Kidney (tissue), 14 donors: ENCODE measurements around the gene PGBD5. TPM values are rescaled to one million over a fixed set of nuclear protein-coding genes. Genes with fewer than 3 reads are reported as not detected.

Source experiments
- DNase-seq, 5 donors: peaks; one replicate each; pipeline ENCODE4 v3.0.0-alpha.2; 2013 to 2020
- FAIRE-seq: peaks from 2 replicates; lab custom pipeline; 2012; peaks lifted over from hg19 to GRCh38; lab: Jason Lieb, UNC
- H3K27ac ChIP-seq, 2 donors: one replicate each; pipeline ENCODE4 v1.7.0; 2013; ENCODE audit warnings: low read depth in 2 of 2, low read length in 2 of 2, inconsistent platforms in 1 of 2
- H3K27me3 ChIP-seq: one replicate; pipeline ENCODE4 v1.7.1; 2013; ENCODE audit warnings: low read length, inconsistent platforms; ENCODE audit not compliant: control insufficient read depth, insufficient read depth
- H3K36me3 ChIP-seq, 3 donors: one replicate each; pipeline versions ENCODE4 v1.7.0 to v1.7.1; 2013; ENCODE audit warnings: low read length in 3 of 3, control low read depth in 1 of 3, inconsistent platforms in 1 of 3; ENCODE audit not compliant: insufficient read depth in 3 of 3, control insufficient read depth in 2 of 3
- H3K4me1 ChIP-seq, 3 donors: one replicate each; pipeline versions ENCODE4 v1.7.0 to v1.7.1; 2013; ENCODE audit warnings: low read length in 3 of 3, inconsistent platforms in 1 of 3, low read depth in 1 of 3; ENCODE audit not compliant: control insufficient read depth in 2 of 3, insufficient read depth in 2 of 3
- H3K4me3 ChIP-seq, 3 donors: one replicate each; pipeline versions ENCODE4 v1.7.0 to v1.8.1; 2013; ENCODE audit warnings: low read length in 3 of 3, control low read depth in 1 of 3, inconsistent platforms in 1 of 3
- H3K9ac ChIP-seq, 3 donors: one replicate each; pipeline versions ENCODE4 v1.7.0 to v1.7.1; 2013; ENCODE audit warnings: low read length in 3 of 3, control low read depth in 1 of 3, inconsistent platforms in 1 of 3
- H3K9me3 ChIP-seq, 3 donors: one replicate each; pipeline versions ENCODE4 v1.7.0 to v1.7.1; 2013; ENCODE audit warnings: low read length in 3 of 3, control low read depth in 1 of 3, inconsistent platforms in 1 of 3; ENCODE audit not compliant: control insufficient read depth in 2 of 3, insufficient read depth in 1 of 3
- CTCF ChIP-seq: IDR thresholded peaks from 3 replicates; pipeline ENCODE4 v1.5.1; 2012; ENCODE audit warnings: mild to moderate bottlenecking, moderate library complexity, borderline replicate concordance; ENCODE audit not compliant: insufficient read depth; ENCODE audit errors: extremely low read depth
- intact Hi-C: fragments of 100-400 bp; cut with DNase I; formaldehyde crosslinking; loops from one replicate; pipeline ENCODE4 v1.11.1; 2022
- polyA plus RNA-seq: library from polyadenylated mRNA; stranded (reverse); fragments of 350-450 nt; fragmentation: Illumina TruSeq; extraction: RNeasy Lipid Tissue Mini Kit (QIAGEN cat#74804); gene quantifications from one replicate; pipeline ENCODE4 v1.2.3, GENCODE V29; 2014; ENCODE audit warnings: low read depth, low replicate concordance; ENCODE audit not compliant: insufficient read depth
- total RNA-seq: library from RNA; stranded (reverse); fragmentation: NEBNext Ultra II Directional; extraction: Animal tissue kit (Norgen Biotek cat#: 25700); gene quantifications from one replicate; pipeline ENCODE4 v1.2.1, GENCODE V29; 2021
- donor health status: control.
- donor health status: control.
- donor health status: control.
- donor health status: control.
- donor health status: control.
- donor health status: DM: yes; HTN: yes; CAD: no.
- donor health status: Normal renal cell carcinoma (clear cell type).

PGBD5 gene
- total and polyA plus RNA-seq, 2 donors from 2014 or later: 2.0 to 3.7 TPM

- DNase-seq: no peak
- TF ChIP-seq CTCF: no peak
- intact Hi-C loops: no loop called here
- Histone ChIP-seq H3K4me1 (no peaks in the 10 kb centered on the region), H3K9ac (no peak overlapping the region), H3K36me3 (no peaks in the 10 kb centered on the region), H3K27ac (no peak overlapping the region), H3K27me3 (no peaks in the 10 kb centered on the region), H3K9me3 (no peaks in the 10 kb centered on the region), H3K4me3 (no peak overlapping the region)
- no peak for FAIRE-seq
Observed at GRCh38 chr1:230347896-230348295, 78.2 kb downstream of the PGBD5 start.

- Histone ChIP-seq H3K4me1 (no peaks in the 10 kb centered on the region), H3K36me3 (no peaks in the 10 kb centered on the region), H3K9ac (no peak overlapping the region), H3K4me3 (no peak overlapping the region), H3K27me3 (no peaks in the 10 kb centered on the region), H3K27ac (no peak overlapping the region), H3K9me3 (no peaks in the 10 kb centered on the region)
- DNase-seq (no peak), FAIRE-seq (no peak)
- intact Hi-C loops: no loop called here
- TF ChIP-seq CTCF: no peak
Observed at GRCh38 chr1:230345139-230345885, 80.8 kb downstream of the PGBD5 start.

GRCh38 chr1:230342699-230343098 lies 83.4 kb downstream of the PGBD5 start:
- DNase-seq: no peak
- Histone ChIP-seq H3K4me1 (no peaks in the 10 kb centered on the region), H3K36me3 (no peaks in the 10 kb centered on the region), H3K9me3 (no peaks in the 10 kb centered on the region), H3K27me3 (no peaks in the 10 kb centered on the region), H3K4me3 (no peak overlapping the region), H3K27ac (no peak overlapping the region), H3K9ac (no peak overlapping the region)
- no peak for TF ChIP-seq CTCF
- intact Hi-C loops: no loop called here
- no peak for FAIRE-seq
